B cell (primary cell): Measurements from ENCODE around the gene KTN1. TPM values are rescaled to one million over a fixed set of nuclear protein-coding genes. Genes with fewer than 3 reads are reported as not detected.

Source experiments
- ATAC-seq: fragments of 200-7000 bp; cut with Tn5 transposase; one replicate; pipeline ENCODE4 v1.10.0; 2021; ENCODE audit warnings: low read depth, mild to moderate bottlenecking, moderate number of reproducible peaks, moderate library complexity
- CTCF ChIA-PET: fragments of 350-600 bp; sonication (Branson Sonifier 250); formaldehyde crosslinking; loops from one replicate; lab custom pipeline; 2021; ENCODE audit warnings: antibody characterized with exemption, inconsistent platforms; lab: Charles Lee
- POLR2A ChIA-PET: fragments of 350-600 bp; sonication (Branson Sonifier 250); formaldehyde crosslinking; loops from one replicate; lab custom pipeline; 2021; ENCODE audit warnings: antibody characterized with exemption; lab: Charles Lee
- DNase-seq: peaks from one replicate; pipeline ENCODE4 v3.0.0; 2013
- H2AFZ ChIP-seq: 2 replicates; pipeline ENCODE4 v1.6.1; 2012; ENCODE audit warnings: mild to moderate bottlenecking, low read depth, low read length; ENCODE audit not compliant: insufficient read depth, poor library complexity, severe bottlenecking
- H3K27ac ChIP-seq, 2 donors: 1 replicate in 1 of 2; 2 replicates in 1 of 2; pipeline ENCODE4 v1.5.1; 2012 to 2013; ENCODE audit warnings: low read length in 2 of 2, mild to moderate bottlenecking in 2 of 2, moderate library complexity in 1 of 2
- H3K27me3 ChIP-seq, 4 experiments: fragments of 200-600 bp in 1 of 4; sonication (generic) in 1 of 4; replicated peaks in 1 of 4; 1 replicate in 2 of 4; 2 replicates in 2 of 4; pipeline versions ENCODE4 v1.6.1 to v1.7.0; 2013 to 2016; ENCODE audit warnings: low read length in 3 of 4, mild to moderate bottlenecking in 2 of 4, mixed read lengths in 1 of 4, moderate library complexity in 1 of 4; ENCODE audit not compliant: insufficient read depth in 4 of 4, control insufficient read depth in 3 of 4; ENCODE audit errors: control extremely low read depth in 1 of 4
- H3K36me3 ChIP-seq, 2 experiments: replicated peaks in 1 of 2; 1 replicate in 1 of 2; 2 replicates in 1 of 2; pipeline versions ENCODE4 v1.6.1 to v1.7.1; 2013; ENCODE audit warnings: low read length in 1 of 2; ENCODE audit not compliant: insufficient read depth in 2 of 2, control insufficient read depth in 1 of 2; ENCODE audit errors: control extremely low read depth in 1 of 2, extremely low read depth in 1 of 2
- H3K4me1 ChIP-seq, 2 donors: fragments of 200-600 bp in 1 of 2; sonication (generic) in 1 of 2; 1 replicate in 1 of 2; 2 replicates in 1 of 2; pipeline versions ENCODE4 v1.5.1 to v1.6.1; 2013 to 2017; ENCODE audit warnings: low read length in 2 of 2; ENCODE audit not compliant: control insufficient read depth in 2 of 2, insufficient read depth in 2 of 2
- H3K4me2 ChIP-seq: replicated peaks from 2 replicates; pipeline ENCODE3; 2012; ENCODE audit warnings: mild to moderate bottlenecking, low read depth, low read length; ENCODE audit not compliant: poor library complexity, severe bottlenecking
- H3K4me3 ChIP-seq, 5 experiments: fragments of 200-600 bp in 1 of 5; sonication (generic) in 1 of 5; 1 replicate in 3 of 5; 2 replicates in 2 of 5; pipeline versions ENCODE4 v1.5.1 to v1.7.0; 2011 to 2016; ENCODE audit warnings: low read length in 4 of 5, mild to moderate bottlenecking in 4 of 5, low read depth in 2 of 5, control low read depth in 1 of 5, moderate library complexity in 1 of 5; ENCODE audit not compliant: insufficient read depth in 1 of 5; ENCODE audit errors: control extremely low read depth in 1 of 5, extremely low read depth in 1 of 5
- H3K79me2 ChIP-seq: fragments of 200-600 bp; sonication (generic); one replicate; pipeline ENCODE4 v1.6.0; 2016; ENCODE audit warnings: low read length; ENCODE audit not compliant: control insufficient read depth, insufficient read depth
- H3K9ac ChIP-seq: fragments of 200-600 bp; sonication (generic); 2 replicates; pipeline ENCODE4 v1.6.1; 2017; ENCODE audit warnings: mild to moderate bottlenecking, low read length, moderate library complexity
- H3K9me3 ChIP-seq, 3 donors: one replicate each; pipeline versions ENCODE4 v1.6.1 to v1.7.1; 2013; ENCODE audit warnings: low read length in 2 of 3; ENCODE audit not compliant: control insufficient read depth in 2 of 3, insufficient read depth in 1 of 3; ENCODE audit errors: control extremely low read depth in 1 of 3
- H4K20me1 ChIP-seq: 2 replicates; pipeline ENCODE4 v1.6.0; 2012; ENCODE audit warnings: mild to moderate bottlenecking, low read length; ENCODE audit not compliant: insufficient read depth, control insufficient read depth, poor library complexity, severe bottlenecking
- H3K27ac Mint-ChIP-seq: one replicate; pipeline ENCODE4 v1.8.0; 2021; ENCODE audit warnings: mixed read lengths
- H3K27me3 Mint-ChIP-seq: one replicate; pipeline ENCODE4 v1.8.0; 2021; ENCODE audit warnings: mixed read lengths
- H3K4me1 Mint-ChIP-seq: one replicate; pipeline ENCODE4 v1.8.0; 2021; ENCODE audit warnings: mixed read lengths
- H3K4me3 Mint-ChIP-seq: one replicate; pipeline ENCODE4 v1.8.0; 2021; ENCODE audit warnings: mixed read lengths
- H3K9me3 Mint-ChIP-seq: one replicate; pipeline ENCODE4 v1.8.0; 2022; ENCODE audit warnings: mixed read lengths; ENCODE audit not compliant: insufficient read depth
- CTCF ChIP-seq: fragments of 200-600 bp; IDR thresholded peaks from one replicate; pipeline ENCODE4 v1.8.0; 2022; ENCODE audit warnings: antibody characterized with exemption, mild to moderate bottlenecking
- EZH2 ChIP-seq: IDR thresholded peaks from 2 replicates; pipeline ENCODE4 v1.6.1; 2012; ENCODE audit warnings: borderline replicate concordance, low read depth, mild to moderate bottlenecking, moderate library complexity, low read length; ENCODE audit not compliant: insufficient read depth, poor library complexity, severe bottlenecking
- WGBS: methylation state at CpG from one replicate; pipeline ENCODE4 v1.1.5; 2013; ENCODE audit warnings: missing lambda C conversion rate; ENCODE audit not compliant: insufficient coverage; 5-methylcytosine and 5-hydroxymethylcytosine counted together
- intact Hi-C: fragments of 100-400 bp; cut with micrococcal nuclease; formaldehyde crosslinking; loops from one replicate; pipeline ENCODE4 v1.10.0; 2022
- polyA plus RNA-seq: library from polyadenylated mRNA; depleted of rRNA; stranded (reverse); fragments of >200 nt; gene quantifications from 2 replicates; pipeline ENCODE4 v1.2.3, GENCODE V29; 2012
- total RNA-seq, 2 donors: library from RNA; stranded (reverse); fragments of 120-200 nt in 1 of 2; gene quantifications; 1 replicate in 1 of 2; 2 replicates in 1 of 2; pipeline versions ENCODE4 v1.2.3 to v1.2.4, GENCODE V29; 2013 to 2022

Gene KTN1
- total and polyA plus RNA-seq, 2 donors (not counting 1 experiment from before 2014, with no cell fraction given): 25.8 to 123 TPM

DNA sequence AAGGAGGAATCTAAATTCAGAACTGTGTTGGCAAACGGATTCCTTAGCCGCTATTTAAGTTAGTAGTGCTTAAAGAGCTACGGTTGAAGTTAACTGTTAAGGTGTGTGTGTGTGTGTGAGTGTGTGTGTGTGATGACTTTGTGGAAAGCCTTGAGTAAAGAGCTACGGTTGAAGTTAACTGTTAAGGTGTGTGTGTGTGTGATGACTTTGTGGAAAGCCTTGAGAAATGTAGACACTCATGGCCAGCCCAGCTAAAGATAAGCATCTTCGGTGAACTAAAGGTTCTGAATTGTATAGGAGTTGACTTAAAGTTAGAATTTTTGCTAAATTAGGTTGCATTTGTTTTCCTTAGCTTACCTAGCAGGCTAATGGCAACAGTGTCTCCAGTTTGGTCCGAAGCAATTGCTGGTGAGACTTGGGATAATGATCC lies 1.4 kb downstream of the KTN1 start:
- TF ChIP-seq EZH2: no peak
- TF ChIP-seq CTCF: no peak
- H3K27me3 Mint-ChIP-seq: no peaks in the 10 kb centered on the region
- ChIA-PET POLR2A (no interaction called here), CTCF (interaction anchor here (0.9 to 1.2 kb wide), 2 partner anchors 14 to 22 kb away, joined by 3 read pairs; no protein-coding TSS in a partner anchor)
- ATAC-seq (no peak), DNase-seq (no peak)
- peaks cover 40% of the 10 kb centered on the region for H3K4me1 Mint-ChIP-seq
- peak overlapping the region; percentile 56 to 92 (median 85) for H3K4me3 ChIP-seq
- H3K27ac ChIP-seq: peak overlapping the region in 1 of 2 donors; percentile 91
- H3K27ac Mint-ChIP-seq: peak overlapping the region; percentile 59
- peaks cover 53% of the 10 kb centered on the region for H4K20me1 ChIP-seq
- H3K4me1 ChIP-seq: peaks cover 37 to 45% of the 10 kb centered on the region in 2 donors
- intact Hi-C loops: loop anchor here (1.0 to 10.0 kb wide), 4 partner anchors 71 to 1686 kb away; partner anchors contain the start of genes AP5M1, ATG14 and EXOC5
- H3K4me2 ChIP-seq: peak overlapping the region; percentile 94
- H3K9me3 Mint-ChIP-seq: no peaks in the 10 kb centered on the region
- H3K4me3 Mint-ChIP-seq: peak overlapping the region; percentile 83
- H3K36me3 ChIP-seq: no peaks in the 10 kb centered on the region
- peaks cover 87% of the 10 kb centered on the region for H3K79me2 ChIP-seq
- H2AFZ ChIP-seq: peak overlapping the region; percentile 68
- 3% methylated on average over 5 of the region's 6 CpGs for WGBS
- no peaks in the 10 kb centered on the region for H3K9me3 ChIP-seq
- H3K27me3 ChIP-seq: no peaks in the 10 kb centered on the region
- H3K9ac ChIP-seq: peak overlapping the region; percentile 92

GRCh38 chr14:55582746-55583145 lies 2.7 kb downstream of the KTN1 start:
- DNase-seq (peak; percentile 61), ATAC-seq (no peak)
- no peaks in the 10 kb centered on the region for H3K27me3 Mint-ChIP-seq
- H3K27ac Mint-ChIP-seq: no peak overlapping the region
- H3K79me2 ChIP-seq: peaks cover 89% of the 10 kb centered on the region
- peaks cover 65% of the 10 kb centered on the region for H4K20me1 ChIP-seq
- POLR2A ChIA-PET: no interaction called here
- H3K4me1 ChIP-seq: peaks cover 37 to 45% of the 10 kb centered on the region in 2 donors
- CTCF ChIA-PET: interaction anchor here (1.7 kb wide), 1 partner anchor 11 kb away, joined by 4 read pairs; no protein-coding TSS in a partner anchor
- H3K4me2 ChIP-seq: peak overlapping the region; percentile 94
- no peak for TF ChIP-seq EZH2
- TF ChIP-seq CTCF: no peak
- H3K4me3 Mint-ChIP-seq: peak overlapping the region; percentile 73
- peaks cover 54% of the 10 kb centered on the region for H3K4me1 Mint-ChIP-seq
- peak overlapping the region in 2 of 5 experiments; percentile 7 to 85 for H3K4me3 ChIP-seq
- H3K36me3 ChIP-seq: no peaks in the 10 kb centered on the region
- H2AFZ ChIP-seq: no peak overlapping the region
- intact Hi-C loops: loop anchor here (5.0 to 10.0 kb wide), 3 partner anchors 70 to 1685 kb away; partner anchors contain the start of genes AP5M1, ATG14 and EXOC5
- peak overlapping the region; percentile 32 for H3K9ac ChIP-seq
- H3K27ac ChIP-seq: no peak overlapping the region
- no CpG with 5 or more reads among the region's 2 CpGs for WGBS
- H3K9me3 ChIP-seq: no peaks in the 10 kb centered on the region
- no peaks in the 10 kb centered on the region for H3K9me3 Mint-ChIP-seq
- no peaks in the 10 kb centered on the region for H3K27me3 ChIP-seq
